ENCODE results near the gene ADSS1. TPM values are rescaled to one million over a fixed set of nuclear protein-coding genes. Genes with fewer than 3 reads are reported as not detected.

The ADSS1 gene
- total RNA-seq, 4 donors from 2014 or later, result 2.3 to 36.2 (median 7.3) TPM

DNA sequence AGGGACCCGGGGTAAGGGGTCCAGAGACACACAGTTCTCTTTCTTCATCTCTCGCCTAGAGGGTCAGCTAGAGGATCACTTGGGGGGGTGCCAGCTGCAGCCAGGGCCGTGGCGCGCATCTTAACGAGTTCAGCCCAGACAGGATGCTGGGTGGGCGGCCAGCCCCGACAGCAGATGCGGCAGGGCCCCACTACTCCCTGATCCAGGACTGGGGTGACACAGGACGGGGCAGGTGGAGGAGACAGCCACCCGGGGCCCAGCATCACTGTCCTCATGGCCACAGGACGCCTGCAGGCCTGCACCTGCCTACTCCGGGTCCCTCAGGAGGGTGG lies 58.7 kb downstream of the ADSS1 start:
- TF ChIP-seq, protein P1, sequence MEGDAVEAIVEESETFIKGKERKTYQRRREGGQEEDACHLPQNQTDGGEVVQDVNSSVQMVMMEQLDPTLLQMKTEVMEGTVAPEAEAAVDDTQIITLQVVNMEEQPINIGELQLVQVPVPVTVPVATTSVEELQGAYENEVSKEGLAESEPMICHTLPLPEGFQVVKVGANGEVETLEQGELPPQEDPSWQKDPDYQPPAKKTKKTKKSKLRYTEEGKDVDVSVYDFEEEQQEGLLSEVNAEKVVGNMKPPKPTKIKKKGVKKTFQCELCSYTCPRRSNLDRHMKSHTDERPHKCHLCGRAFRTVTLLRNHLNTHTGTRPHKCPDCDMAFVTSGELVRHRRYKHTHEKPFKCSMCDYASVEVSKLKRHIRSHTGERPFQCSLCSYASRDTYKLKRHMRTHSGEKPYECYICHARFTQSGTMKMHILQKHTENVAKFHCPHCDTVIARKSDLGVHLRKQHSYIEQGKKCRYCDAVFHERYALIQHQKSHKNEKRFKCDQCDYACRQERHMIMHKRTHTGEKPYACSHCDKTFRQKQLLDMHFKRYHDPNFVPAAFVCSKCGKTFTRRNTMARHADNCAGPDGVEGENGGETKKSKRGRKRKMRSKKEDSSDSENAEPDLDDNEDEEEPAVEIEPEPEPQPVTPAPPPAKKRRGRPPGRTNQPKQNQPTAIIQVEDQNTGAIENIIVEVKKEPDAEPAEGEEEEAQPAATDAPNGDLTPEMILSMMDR (IDR thresholded peaks at IDR 0.05; ENCODE audit: low read depth), result no peak

DNA sequence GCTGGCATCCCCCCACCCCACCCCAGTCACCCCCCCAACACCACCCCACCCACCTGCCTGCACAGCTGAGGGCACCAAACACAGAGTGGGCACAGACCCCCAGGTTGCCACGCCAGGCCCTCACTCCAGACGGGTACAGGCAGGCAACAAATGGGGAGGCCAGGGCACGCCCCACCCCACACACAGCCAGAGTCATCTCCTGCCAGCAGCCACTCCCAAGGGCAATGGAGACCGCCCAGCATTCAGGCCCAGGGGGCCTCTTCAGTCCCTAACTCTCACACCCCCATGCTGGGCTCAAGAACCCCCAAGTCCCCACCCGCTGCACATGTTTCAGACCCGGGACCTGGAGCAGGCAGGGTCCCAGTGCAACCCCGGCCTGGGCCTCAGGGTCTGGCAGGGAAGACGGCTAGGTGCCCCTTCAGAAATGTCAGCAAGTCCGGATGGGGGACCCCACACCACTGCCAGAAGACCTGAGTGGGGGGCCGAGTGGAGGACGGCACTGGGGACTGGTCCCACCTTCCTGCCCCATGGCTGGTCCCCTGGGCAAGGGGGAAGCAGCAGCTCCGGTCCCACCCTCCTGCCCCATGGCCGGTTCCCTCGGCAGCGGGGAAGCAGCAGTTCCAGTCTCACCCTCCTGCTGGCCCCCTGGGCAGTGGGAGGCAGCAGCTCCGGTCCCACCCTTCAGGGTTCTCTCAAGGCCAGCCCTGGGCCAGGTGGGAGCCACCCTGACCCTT lies 59.6 kb downstream of the ADSS1 start:
- TF ChIP-seq, protein P1 (IDR thresholded peaks at IDR 0.05; ENCODE audit: low read depth), result no peak

DNA sequence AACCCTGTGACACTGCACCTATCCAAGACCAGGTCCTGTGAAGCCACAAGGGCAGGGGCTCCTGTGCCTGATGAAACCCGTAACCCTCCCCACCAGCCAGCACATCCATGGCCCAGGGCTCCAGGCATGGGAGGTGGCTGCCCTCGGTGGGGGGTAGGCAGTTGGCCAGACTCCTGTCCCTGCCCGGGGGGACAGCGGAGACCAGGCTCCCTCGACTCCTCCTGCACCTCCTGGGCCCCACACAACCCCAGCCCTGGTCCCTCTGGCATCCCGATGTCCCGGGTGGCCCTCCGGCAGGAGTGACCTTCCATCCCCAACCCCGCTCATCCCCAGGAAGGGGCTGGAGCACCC lies 60.2 kb downstream of the ADSS1 start:
- TF ChIP-seq, protein P1 (IDR thresholded peaks at IDR 0.05; ENCODE audit: low read depth), result no peak

DNA sequence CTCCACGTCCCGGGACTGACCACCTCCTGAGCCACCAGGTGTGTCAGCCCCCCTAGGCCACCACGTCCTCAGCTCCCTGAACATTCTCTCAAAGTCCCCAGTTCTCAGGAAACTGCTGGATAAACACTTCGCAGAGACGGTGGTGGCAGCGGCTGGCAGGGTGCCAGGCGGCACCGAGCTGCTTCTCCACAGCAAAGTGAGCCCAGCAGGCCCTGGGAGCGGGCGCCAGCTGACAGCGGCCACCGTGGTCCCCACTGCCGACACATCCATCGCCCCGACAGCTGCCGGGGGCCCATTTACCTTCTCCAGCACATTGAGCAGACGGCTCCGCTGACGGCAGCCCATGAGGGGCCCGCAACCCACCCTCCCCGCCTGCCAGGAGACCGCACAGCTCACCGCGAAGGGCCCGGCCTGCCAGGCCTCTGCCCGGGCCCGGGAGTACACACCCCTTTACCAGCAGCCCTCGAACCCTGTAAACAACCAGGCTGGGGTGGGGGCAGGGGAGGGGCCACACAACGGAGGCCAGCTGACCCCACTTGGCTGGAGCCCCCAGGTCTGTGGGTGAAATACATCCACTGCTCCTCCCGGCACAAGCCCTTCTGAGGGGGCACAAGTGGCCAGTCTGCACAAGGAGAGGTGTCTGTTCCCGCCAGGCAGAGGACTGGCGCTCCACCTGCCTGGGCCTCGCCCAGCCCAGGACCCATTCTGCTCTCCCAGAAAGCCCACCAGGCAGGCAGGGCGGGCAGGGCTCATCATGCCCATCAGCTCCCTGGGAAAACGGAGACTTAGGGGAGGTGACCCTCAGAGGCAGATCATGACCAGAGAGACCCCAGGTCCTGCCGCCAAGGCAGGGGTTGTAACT lies 61.0 kb downstream of the ADSS1 start:
- TF ChIP-seq, protein P1 (IDR thresholded peaks at IDR 0.05; ENCODE audit: low read depth), result no peak

DNA sequence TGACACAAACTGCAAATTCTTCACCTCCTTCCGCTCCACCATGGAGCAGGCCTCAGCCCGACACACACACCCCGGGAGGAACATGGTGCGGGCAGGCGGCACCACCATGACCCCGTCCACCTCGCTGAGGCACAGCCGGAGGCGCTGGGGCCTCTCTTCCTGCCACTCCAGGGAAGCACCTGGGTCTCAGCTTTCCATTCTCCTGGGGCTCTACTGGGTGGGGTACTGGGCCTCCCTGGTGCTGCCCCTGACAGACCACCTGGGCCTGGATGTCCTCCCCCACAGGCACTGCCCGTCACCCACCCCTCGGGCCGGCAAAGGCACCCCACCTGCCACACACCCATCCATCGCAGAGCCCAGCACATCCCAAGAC lies 61.7 kb downstream of the ADSS1 start:
- TF ChIP-seq, protein P1 (IDR thresholded peaks at IDR 0.05; ENCODE audit: low read depth), result no peak

DNA sequence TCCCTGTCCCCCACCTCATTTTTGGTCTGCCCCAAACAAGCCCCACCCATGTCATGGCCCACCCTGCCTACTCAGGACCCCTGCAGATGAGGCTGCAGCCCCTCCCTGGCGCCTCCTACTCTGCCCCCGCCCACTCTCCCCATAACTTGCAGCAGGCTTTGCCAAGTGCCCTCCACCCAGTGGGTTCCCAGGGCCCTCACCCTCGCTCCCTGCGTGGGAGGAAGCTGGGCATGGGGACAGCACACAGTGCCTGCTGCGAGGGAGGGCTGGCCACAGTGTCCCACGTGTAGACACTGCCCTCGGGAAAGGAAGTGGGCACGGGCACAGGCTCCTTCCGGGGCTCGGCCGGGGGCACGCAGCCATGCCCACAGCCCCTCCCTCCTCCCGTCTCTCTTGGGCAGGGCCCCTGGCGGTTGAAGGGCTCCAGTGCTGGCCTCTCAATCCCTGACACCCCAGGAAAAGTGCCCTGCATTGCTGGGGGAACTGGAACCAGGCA lies 62.1 kb downstream of the ADSS1 start:
- TF ChIP-seq, protein P1 (IDR thresholded peaks at IDR 0.05; ENCODE audit: low read depth), result no peak
